ENCODE data around the gene TDRD12.
"Not testable (repeated sequence)": the region's sequence is repeated elsewhere in the genome, so short reads cannot be mapped to it uniquely, and the experiment has no call there.

TDRD12 gene

GRCh38 chr19:32692727-32693061, 26.9 kb upstream of the TDRD12 start:
- DNase-seq: peak; percentile 58

GRCh38 chr19:32693151-32694108, 26.1 kb upstream of the TDRD12 start:
- DNase-seq: peak; percentile 87

- peak; percentile 38 for DNase-seq
Observed at GRCh38 chr19:32694316-32694715, 25.3 kb upstream of the TDRD12 start.

- DNase-seq: not testable (repeated sequence)
Observed at GRCh38 chr19:32694851-32695250, 24.7 kb upstream of the TDRD12 start.

- DNase-seq: peak; percentile 80
Observed at GRCh38 chr19:32695506-32695905, 24.1 kb upstream of the TDRD12 start.

DNA sequence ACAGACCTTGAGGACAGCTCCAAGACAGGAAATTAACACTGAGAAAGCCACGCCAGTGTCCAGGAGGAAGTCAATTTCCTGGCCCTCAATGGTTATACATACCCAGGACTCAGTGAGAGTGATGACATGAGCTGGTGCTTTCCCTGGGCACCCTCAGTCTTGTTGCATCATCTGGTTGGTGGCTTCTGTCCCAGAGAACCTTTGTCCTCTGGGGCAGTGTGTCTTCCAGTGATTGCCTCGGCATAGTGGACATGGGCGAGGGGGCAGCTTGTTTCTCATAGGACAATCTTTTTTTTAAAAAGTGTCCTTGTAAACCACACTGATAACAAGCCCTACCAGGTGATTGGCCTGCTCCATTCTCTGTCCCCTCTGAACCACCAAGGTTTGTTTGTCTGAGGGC, 22.8 kb upstream of the TDRD12 start:
- not testable (repeated sequence) for DNase-seq

DNA sequence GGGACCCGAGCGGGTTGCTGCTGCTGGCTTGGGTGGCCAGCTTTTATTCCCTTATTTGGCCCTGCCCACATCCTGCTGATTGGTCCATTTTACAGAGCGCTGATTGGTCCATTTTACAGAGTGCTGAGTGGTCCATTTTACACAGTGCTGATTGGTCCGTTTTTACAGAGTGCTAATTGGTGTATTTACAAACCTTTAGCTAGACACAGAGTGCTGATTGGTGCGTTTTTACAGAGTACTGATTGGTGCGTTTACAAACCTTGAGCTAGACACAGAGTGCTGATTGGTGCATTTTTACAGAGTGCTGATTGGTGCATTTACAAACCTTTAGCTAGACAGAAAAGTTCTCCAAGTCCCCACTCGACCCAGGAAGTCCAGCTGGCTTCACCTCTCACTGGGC, 19.4 kb upstream of the TDRD12 start:
- not testable (repeated sequence) for DNase-seq

GRCh38 chr19:32702010-32702409, 17.6 kb upstream of the TDRD12 start:
- no peak for DNase-seq

DNA sequence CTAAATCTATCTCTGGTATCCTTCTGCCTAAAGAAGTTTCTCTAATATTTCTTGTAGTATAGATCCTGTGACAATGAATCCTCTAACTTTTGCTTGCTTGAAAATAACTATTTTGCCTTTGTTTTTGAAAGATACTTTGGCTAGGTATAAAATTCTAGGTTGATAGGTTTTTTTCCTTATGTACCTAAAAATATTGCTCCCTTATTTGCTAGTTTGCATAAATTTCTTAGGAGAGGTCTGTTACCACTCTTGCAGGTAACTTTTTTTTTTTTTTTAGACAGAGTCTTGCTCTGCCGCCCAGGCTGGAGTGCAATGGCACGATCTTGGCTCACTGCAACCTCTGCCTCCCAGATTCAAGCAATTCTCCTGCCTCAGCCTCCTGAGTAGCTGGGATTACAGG, 15.6 kb upstream of the TDRD12 start:
- not testable (repeated sequence) for DNase-seq

DNA sequence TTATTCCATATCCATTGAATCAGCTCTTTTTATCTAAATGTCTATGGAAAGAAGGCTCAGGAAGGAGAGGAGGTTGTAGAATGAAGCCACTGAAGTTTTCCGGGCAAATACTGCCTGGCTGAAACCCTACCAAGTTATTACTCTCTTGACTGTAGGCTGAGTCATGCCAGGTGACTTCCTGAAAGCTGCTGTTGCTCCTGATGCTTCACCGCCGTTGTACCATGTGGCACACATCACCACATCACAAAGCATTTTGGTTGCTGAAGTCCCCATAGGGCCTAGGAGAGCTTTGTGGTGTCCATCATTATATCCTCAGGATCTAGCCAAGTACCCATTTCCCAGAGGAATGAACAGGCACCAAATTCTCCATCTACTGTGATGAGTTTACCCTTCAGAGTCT, 11.1 kb upstream of the TDRD12 start:
- peak; percentile 52 for DNase-seq

DNA sequence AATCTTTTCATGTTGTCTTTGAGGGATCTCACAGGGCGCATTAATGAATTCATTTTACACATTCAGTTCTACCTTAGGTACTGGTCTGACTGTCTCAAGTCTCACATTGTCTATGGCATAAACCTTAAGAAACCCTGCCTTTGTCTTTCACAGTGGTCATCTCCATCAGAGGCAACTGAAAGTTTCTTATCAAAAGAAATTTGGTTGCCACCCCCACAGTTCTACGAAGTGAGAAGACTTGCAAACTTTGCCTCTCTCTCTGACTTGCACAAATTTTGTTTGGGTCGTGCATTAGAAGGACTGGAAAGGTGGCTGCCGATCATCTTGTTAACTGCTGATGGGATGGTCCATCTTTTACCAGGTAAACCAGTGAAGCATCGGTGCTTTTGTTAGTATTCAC, 10.5 kb upstream of the TDRD12 start:
- peak; percentile 62 for DNase-seq

DNA sequence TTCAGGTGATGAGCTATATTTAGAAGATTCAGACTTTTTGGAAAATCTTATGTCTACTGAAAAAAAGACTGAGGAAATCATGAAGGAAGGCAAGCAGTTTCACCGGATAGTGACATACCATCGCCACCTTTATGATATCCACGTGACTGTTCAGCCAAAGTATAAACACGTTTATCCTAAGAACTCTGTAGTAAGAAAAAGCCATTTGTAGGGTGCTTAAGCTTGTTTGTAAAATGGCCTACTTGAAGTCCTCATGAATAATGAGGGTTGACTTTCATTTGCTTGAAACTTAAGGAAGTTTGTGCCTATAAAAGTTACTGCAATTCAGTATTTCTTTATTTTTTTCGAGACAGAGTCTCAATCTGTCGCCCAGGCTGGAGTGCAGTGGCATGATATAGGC, 7.8 kb upstream of the TDRD12 start:
- no peak for DNase-seq

- not testable (repeated sequence) for DNase-seq
Observed at GRCh38 chr19:32716203-32716602, 3.4 kb upstream of the TDRD12 start.

DNA sequence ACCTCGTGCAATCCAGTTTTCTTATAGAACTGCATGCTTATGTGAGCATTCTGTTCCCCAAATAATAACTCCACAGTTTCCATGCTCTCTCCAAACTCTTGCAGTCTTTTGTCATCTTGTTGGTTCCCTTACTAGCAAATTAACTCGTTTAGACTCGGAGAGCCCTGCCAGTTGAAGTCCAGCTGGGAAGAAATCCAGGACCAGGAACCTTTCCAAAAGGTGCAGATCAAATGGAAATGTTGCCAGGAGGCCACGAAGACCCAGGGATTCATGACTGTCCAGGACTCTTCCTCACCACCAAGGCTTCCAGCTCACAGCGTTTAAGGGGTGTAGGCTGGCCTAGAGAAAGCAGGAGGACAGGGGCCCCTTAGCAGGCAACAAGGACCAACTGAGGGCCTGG, 2.1 kb upstream of the TDRD12 start:
- DNase-seq: no peak

DNA sequence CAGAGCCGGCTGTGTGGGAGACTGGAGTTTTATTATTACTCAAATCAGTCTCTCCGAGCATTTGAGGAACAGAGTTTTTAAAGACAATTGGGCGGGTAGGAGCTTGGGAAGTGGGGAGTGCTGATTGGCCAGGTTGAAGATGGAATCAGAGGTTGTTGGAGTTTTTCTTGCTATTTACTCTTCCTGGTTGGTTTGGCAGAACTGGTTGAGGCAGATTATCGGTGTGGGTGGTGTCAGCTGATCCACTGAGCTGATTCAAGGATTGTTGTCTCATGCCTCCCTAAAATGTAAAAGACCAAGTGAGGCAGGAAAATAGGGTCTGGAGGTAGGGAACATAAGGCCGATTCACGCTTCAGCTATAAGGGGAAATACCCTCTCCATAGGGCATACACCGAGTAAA, 1.3 kb upstream of the TDRD12 start:
- no peak for DNase-seq

DNA sequence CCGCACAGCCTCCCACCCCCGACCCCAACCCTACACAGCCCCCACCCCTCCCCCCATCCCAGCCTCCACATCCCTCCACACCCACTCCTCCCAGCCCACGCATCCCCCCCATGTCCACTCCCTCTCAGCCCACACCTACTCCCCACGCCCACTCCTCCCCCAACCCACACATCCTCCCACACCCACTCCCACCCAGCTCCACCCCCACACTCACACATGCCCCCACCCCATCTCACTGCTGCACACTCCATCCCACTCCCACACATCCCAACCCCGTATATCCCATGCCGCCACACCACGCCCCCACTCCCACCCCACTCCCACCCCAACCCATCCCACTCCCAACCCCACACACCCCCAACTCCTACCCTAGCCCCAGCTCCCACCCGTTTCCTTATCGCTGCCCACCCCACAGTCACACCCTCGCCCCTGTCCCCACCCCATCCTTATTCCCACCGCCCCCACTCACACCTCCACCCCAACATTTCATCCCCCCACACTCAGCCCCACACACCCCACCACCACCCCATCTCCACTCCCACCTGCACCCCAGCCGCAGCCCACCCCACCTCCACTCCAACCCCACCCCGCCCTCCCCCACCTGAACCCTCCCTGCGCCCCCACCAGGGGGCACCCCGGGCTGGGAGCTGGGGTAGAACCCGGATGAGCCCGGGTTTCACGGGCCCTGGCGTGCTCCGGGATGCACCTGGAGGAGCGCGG, 809 bp downstream of the TDRD12 start:
- DNase-seq: no peak

DNA sequence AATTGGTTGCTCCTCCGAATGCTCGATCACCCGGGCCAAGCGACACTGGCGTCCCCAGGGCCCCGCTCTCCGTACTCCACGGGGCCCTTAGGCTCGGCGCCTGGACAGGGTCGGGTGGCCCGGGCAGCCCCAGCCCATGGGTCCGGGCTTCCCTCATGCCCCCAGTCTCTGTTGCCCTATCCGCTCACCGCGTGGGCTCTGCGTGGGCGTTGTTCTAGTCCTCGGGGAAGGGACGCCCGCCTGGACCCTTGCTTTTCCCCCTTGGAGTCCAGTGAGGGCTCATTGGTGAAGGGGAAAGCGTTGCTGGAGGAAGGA, 1.3 kb downstream of the TDRD12 start:
- DNase-seq: no peak

- DNase-seq: no peak
Observed at GRCh38 chr19:32735936-32736335, 16.4 kb downstream of the TDRD12 start.

- DNase-seq: no peak
Observed at GRCh38 chr19:32743021-32743420, 23.5 kb downstream of the TDRD12 start.

DNA sequence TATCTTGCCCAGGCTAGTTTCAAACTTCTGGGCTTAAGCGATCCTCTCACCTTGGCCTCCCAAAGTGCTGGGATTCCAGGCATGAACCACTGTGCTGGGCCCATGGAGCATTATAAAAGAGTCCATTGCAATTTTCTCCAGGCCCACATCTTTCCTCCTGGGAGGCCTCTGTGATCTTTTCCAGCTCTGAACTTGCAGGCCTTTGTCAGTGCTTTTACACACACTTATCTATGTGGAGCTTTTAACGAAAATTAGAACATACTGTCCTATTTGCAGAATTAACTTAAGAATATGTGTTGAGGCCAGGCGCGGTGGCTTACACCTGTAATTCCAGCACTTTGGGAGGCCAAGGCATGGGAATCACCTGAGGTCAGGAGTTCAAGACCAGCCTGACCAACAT, 23.9 kb downstream of the TDRD12 start:
- DNase-seq: no peak

DNA sequence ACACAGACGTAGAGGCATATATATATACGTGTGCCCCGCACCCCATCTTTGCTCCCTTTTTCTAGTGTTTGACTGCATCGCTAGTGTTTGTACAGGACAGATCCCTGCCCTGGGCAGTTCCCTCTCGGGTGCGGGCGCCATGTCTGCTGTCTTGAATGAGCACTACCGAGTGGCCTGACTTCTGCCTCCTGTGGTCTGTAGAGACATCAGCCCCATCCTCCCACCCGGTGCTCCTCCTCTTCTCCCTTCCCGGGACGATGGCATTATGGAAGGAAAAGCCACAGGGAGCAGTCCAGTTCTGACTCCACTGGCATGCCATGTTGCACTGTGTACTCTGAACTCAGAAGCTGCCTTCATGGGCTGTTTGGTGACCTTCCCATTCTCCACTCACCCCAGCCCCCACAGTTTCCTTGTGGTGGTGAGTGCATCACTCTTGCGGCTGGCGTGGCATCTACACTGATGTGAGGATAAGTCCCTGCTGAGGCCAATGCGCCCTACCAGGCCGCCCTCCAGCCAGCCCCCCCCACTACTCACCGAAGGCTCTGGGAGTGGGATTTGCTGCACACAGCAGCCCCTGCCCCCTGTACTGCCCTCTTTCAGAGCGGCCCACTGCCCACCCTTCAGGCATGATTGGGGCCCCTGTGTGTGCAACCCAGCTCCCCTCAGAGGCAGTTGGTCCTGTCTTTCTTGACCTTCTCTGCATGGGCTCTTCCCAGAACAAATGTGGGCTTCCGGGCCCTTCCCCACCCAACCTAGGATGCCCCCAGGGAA, 25.2 kb downstream of the TDRD12 start:
- no peak for DNase-seq

GRCh38 chr19:32745594-32746251, 26.2 kb downstream of the TDRD12 start:
- DNase-seq: not testable (repeated sequence)

GRCh38 chr19:32746631-32747196, 27.1 kb downstream of the TDRD12 start:
- DNase-seq: not testable (repeated sequence)

Measured in hematopoietic multipotent progenitor cell treated with erythropoietin and hydrocortisone succinate and interleukin-3 and kit ligand, for 8 days (in vitro differentiated cells).